Central memory CD4-positive, alpha-beta T cell (primary cell): ENCODE measurements around the gene ZNF699.
"Not testable (repeated sequence)": the region's sequence is repeated elsewhere in the genome, so short reads cannot be mapped to it uniquely, and the experiment has no call there.

Experiments used
- DNase-seq: peaks from one replicate; pipeline ENCODE4 v3.0.0; 2022

The ZNF699 gene

DNA sequence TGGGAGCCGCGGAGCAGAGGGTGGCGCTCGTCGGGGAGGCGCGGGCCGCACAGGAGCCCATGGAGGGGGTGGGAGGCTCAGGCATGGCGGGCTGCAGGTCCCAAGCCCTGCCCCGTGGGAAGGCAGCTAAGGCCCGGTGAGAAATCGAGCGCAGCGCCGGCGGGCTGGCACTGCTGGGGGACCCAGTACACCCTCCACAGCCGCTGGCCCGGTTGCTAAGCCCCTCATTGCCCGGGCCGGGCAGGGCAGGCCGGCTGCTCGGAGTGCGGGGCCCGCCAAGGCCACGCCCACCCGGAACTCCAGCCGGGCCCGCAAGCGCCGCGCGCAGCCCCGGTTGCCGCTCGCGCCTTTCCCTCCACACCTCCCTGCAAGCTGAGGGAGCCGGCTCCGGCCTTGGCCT lies 26.2 kb downstream of the ZNF699 start:
- not testable (repeated sequence) for DNase-seq

DNA sequence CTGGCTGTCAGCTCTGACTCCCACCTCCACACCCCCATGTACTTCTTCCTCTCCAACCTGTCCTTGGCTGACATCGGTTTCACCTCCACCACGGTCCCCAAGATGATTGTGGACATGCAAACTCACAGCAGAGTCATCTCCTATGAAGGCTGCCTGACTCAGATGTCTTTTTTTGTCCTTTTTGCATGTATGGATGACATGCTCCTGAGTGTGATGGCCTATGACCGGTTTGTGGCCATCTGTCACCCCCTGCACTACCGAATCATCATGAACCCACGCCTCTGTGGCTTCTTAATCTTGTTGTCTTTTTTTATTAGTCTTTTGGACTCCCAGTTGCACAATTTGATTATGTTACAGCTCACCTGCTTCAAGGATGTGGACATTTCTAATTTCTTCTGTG lies 58.4 kb downstream of the ZNF699 start:
- no peak for DNase-seq

DNA sequence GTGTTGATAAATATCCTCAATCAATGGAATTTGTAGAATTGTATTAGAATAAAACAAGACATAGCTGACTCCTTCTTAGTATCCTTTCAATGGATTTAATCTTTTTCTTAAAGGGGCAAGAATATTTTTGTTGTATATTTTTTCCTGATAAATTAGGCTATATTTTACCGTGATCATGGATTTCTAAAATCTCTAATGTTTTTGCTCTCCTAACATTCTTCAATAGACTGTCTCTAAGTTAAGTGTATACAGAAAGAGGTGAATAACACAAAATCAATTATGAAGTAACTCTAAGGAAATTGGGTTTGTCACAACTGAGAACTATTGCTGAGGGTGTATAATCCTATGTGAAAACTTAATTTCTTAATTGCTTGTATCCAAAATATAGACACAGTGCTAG lies 59.0 kb downstream of the ZNF699 start, which contains the start of gene OR7E24:
TSS of gene OR7E24 (plus strand) at position 301 of the 400 bp plus-strand sequence. CDS start 114 bp downstream, outside the sequence.
- no peak for DNase-seq
